OCI-LY7 (cell line): ENCODE measurements around the gene CABP7. TPM values are rescaled to one million over a fixed set of nuclear protein-coding genes. Genes with fewer than 3 reads are reported as not detected.

Experiments
- BruUV-seq: library from RNA; stranded (reverse); fragments of 400-500 nt; replicated peaks from 2 replicates; lab custom pipeline; 2021; lab: Mats Ljungman, UMichigan
- CTCF ChIA-PET: fragments of 300-600 bp; sonication (Branson Sonifier 250); formaldehyde crosslinking; loops from one replicate; lab custom pipeline; 2022; ENCODE audit warnings: antibody characterized with exemption; ENCODE audit not compliant: unreplicated experiment; lab: Charles Lee
- POLR2A ChIA-PET: fragments of 300-600 bp; sonication (Branson Sonifier 250); formaldehyde crosslinking; loops from one replicate; lab custom pipeline; 2022; ENCODE audit warnings: antibody characterized with exemption; lab: Charles Lee
- DNase-seq: peaks from one replicate; pipeline ENCODE4 v3.0.0-alpha.2; 2015; ENCODE audit warnings: low spot score
- H2AFZ ChIP-seq: fragments of 200-600 bp; sonication (generic), shearing (Covaris generic); 2 replicates; pipeline ENCODE4 v1.6.1; 2014; ENCODE audit warnings: mild to moderate bottlenecking, antibody characterized with exemption, low read length, moderate library complexity
- H3K27ac ChIP-seq: fragments of 200-600 bp; sonication (generic); 2 replicates; pipeline ENCODE4 v1.5.1; 2014; ENCODE audit warnings: mixed run types, low read depth, mild to moderate bottlenecking, moderate library complexity, low read length, inconsistent platforms; ENCODE audit not compliant: poor library complexity, severe bottlenecking
- H3K36me3 ChIP-seq: fragments of 200-600 bp; sonication (generic); 2 replicates; pipeline ENCODE4 v1.6.1; 2014; ENCODE audit warnings: mild to moderate bottlenecking, antibody characterized with exemption, low read length, moderate library complexity, mixed read lengths; ENCODE audit not compliant: insufficient read depth
- H3K4me1 ChIP-seq: fragments of 200-600 bp; sonication (generic); 2 replicates; pipeline ENCODE4 v1.5.1; 2014; ENCODE audit warnings: mild to moderate bottlenecking, low read length; ENCODE audit not compliant: insufficient read depth, poor library complexity, severe bottlenecking
- H3K4me2 ChIP-seq: fragments of 200-600 bp; sonication (generic); 2 replicates; pipeline ENCODE4 v1.6.1; 2014; ENCODE audit warnings: mild to moderate bottlenecking, low read length
- H3K4me3 ChIP-seq: fragments of 200-600 bp; sonication (generic); 2 replicates; pipeline ENCODE4 v1.5.1; 2014; ENCODE audit warnings: mild to moderate bottlenecking, low read depth, low read length; ENCODE audit not compliant: poor library complexity, severe bottlenecking
- H3K79me2 ChIP-seq: fragments of 200-600 bp; sonication (generic); 2 replicates; pipeline ENCODE4 v1.6.1; 2016; ENCODE audit warnings: low read depth, mild to moderate bottlenecking, low read length, moderate library complexity, mixed read lengths; ENCODE audit not compliant: insufficient read depth
- H3K9me2 ChIP-seq: fragments of 200-600 bp; sonication (generic); 2 replicates; pipeline ENCODE4 v1.6.1; 2016; ENCODE audit warnings: mild to moderate bottlenecking, low read length, mixed read lengths; ENCODE audit not compliant: insufficient read depth
- H3K9me3 ChIP-seq: fragments of 200-600 bp; sonication (generic); 2 replicates; pipeline ENCODE4 v1.6.1; 2014; ENCODE audit warnings: mild to moderate bottlenecking, mixed run types, low read length, mixed read lengths
- H4K20me1 ChIP-seq: fragments of 200-600 bp; sonication (generic); 2 replicates; pipeline ENCODE4 v1.6.1; 2014; ENCODE audit warnings: mild to moderate bottlenecking, antibody characterized with exemption, low read length, moderate library complexity, mixed read lengths; ENCODE audit not compliant: insufficient read depth
- EZH2phosphoT487 ChIP-seq: fragments of 200-600 bp; sonication (generic); IDR thresholded peaks from 2 replicates; pipeline ENCODE4 v1.6.1; 2018; ENCODE audit warnings: low read depth, borderline replicate concordance, mild to moderate bottlenecking, mixed run types, antibody characterized with exemption, low read length, moderate library complexity, mixed read lengths
- intact Hi-C: fragments of 100-400 bp; cut with micrococcal nuclease; formaldehyde crosslinking; loops from one replicate; pipeline ENCODE4 v1.10.0; 2022; ENCODE audit not compliant: unreplicated experiment
- total RNA-seq, 2 experiments: library from RNA; depleted of rRNA in 1 of 2; stranded (reverse); fragments of >200 nt in 1 of 2; shearing (Covaris generic) in 1 of 2; gene quantifications; 2 replicates each; pipeline ENCODE4 v1.2.3, GENCODE V29; 2014 to 2022
- TF ChIP-seq, protein P1 (sequence below): fragments of 200-600 bp; sonication (generic); conservative IDR thresholded peaks from 2 replicates; pipeline ENCODE4 v1.5.1; 2014; ENCODE audit warnings: mild to moderate bottlenecking, antibody characterized with exemption, low read length, moderate library complexity, mixed read lengths

Gene CABP7
- total RNA-seq, 2 experiments from 2014 or later, result 0.06 TPM; not detected in 1

DNA sequence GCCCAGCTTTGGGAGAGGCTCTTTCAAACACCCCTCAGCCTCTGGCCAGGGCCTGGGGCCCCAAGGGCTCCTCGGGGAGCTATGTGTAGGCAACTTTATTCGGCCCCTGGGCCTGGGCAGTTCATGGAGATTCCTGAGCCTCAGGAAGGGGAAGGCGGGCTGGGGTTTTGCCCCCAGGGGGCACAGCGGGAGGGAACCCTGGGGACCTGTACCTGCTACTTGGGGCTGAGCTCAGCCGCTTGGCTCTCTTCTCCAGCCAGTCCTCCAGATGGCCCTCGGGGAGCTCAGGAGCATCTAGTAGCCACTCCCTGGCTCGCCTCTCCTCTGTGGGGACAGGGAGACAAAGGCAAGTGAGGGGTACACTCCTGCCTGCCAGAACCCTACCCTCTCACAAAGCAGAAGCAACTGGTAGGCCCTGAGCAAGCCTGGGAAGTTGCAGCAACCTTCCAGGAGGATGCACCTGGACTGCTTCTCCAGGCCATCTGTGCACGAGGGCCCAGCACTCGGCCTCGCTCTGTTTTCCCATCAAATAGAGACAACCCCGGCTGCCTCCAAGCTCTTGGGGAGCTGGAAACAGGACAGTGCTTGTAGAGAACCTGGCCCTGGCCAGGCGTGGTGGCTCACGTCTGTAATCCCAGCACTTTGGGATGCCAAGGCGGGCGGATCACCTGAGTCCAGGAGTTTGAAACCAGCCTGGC is 18.5 kb downstream of the CABP7 start:
- Histone ChIP-seq H3K4me3 (no peak overlapping the region), H3K36me3 (no peaks in the 10 kb centered on the region), H3K9me2 (no peaks in the 10 kb centered on the region), H4K20me1 (no peaks in the 10 kb centered on the region), H3K9me3 (no peaks in the 10 kb centered on the region), H3K27ac (no peak overlapping the region), H3K4me2 (no peak overlapping the region), H3K79me2 (no peaks in the 10 kb centered on the region), H2AFZ (no peak overlapping the region), H3K4me1 (no peaks in the 10 kb centered on the region)
- ChIA-PET CTCF (no interaction called here), POLR2A (no interaction called here)
- TF ChIP-seq, protein P1, sequence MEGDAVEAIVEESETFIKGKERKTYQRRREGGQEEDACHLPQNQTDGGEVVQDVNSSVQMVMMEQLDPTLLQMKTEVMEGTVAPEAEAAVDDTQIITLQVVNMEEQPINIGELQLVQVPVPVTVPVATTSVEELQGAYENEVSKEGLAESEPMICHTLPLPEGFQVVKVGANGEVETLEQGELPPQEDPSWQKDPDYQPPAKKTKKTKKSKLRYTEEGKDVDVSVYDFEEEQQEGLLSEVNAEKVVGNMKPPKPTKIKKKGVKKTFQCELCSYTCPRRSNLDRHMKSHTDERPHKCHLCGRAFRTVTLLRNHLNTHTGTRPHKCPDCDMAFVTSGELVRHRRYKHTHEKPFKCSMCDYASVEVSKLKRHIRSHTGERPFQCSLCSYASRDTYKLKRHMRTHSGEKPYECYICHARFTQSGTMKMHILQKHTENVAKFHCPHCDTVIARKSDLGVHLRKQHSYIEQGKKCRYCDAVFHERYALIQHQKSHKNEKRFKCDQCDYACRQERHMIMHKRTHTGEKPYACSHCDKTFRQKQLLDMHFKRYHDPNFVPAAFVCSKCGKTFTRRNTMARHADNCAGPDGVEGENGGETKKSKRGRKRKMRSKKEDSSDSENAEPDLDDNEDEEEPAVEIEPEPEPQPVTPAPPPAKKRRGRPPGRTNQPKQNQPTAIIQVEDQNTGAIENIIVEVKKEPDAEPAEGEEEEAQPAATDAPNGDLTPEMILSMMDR, result no peak
- TF ChIP-seq EZH2phosphoT487, result no peak
- intact Hi-C loops, result no loop called here
- no TSS peak for BruUV-seq
- DNase-seq, result no peak

DNA sequence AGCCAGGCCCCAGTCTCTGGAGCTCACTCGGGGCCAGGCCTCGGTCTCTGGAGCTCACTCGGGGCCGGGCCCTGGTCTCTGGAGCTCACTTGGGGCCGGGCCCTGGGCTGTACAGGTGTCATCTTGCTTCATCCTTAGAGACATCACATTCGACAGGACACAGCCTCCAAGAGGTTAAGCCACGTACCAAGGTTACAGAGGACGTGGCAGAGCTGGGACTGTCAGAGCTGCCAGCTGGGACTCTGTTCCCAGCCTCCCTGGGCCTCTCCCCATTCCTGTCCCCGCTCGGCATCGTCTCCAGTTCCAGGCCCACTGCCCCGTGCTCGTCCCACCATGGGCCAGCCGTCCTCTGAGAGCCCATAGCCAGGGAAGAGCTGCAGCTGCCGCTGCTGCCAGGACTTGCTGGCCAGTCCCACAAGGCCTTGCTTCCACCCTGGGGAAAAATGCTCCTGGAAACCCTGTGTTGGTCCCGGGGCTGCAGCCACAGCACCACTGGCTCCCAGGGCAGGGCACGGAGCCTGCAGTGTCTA is 19.6 kb downstream of the CABP7 start:
- no peaks in the 10 kb centered on the region for H3K9me3 ChIP-seq
- H3K27ac ChIP-seq, result no peak overlapping the region
- DNase-seq, result no peak
- no TSS peak for BruUV-seq
- H3K4me1 ChIP-seq, result no peaks in the 10 kb centered on the region
- ChIA-PET POLR2A (no interaction called here), CTCF (no interaction called here)
- no peak for TF ChIP-seq EZH2phosphoT487
- TF ChIP-seq, protein P1, result no peak
- H2AFZ ChIP-seq, result no peak overlapping the region
- H4K20me1 ChIP-seq, result no peaks in the 10 kb centered on the region
- H3K36me3 ChIP-seq, result no peaks in the 10 kb centered on the region
- H3K4me3 ChIP-seq, result no peak overlapping the region
- no peak overlapping the region for H3K4me2 ChIP-seq
- intact Hi-C loops, result no loop called here
- H3K9me2 ChIP-seq, result no peaks in the 10 kb centered on the region
- no peaks in the 10 kb centered on the region for H3K79me2 ChIP-seq

DNA sequence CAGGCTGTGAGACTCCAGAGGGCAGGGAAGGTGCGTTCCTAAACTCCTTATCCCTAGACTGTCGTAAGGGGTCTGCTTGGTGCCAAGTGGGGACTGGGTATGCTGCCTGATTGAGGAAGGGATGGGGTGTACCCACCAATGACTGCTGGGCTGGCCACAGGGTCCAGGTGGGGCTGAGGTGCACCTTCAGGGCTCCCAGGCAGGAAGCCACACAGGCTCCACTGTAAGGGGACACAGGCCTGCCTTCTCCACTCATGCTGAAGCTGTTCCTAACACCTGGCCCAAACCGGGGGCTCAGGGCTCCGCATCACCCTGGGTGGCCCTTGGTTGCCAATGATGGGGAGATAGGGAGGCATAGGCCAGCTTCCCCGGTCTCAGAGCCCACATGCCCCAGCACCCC is 20.4 kb downstream of the CABP7 start:
- BruUV-seq, result no TSS peak

More for the DNA sequence above, 20.4 kb downstream of the CABP7 start:
- CTCF ChIA-PET, result no interaction called here
- intact Hi-C loops, result no loop called here
- Histone ChIP-seq H3K36me3 (no peaks in the 10 kb centered on the region), H3K4me1 (no peaks in the 10 kb centered on the region), H3K9me3 (no peaks in the 10 kb centered on the region), H3K4me2 (no peak overlapping the region), H4K20me1 (no peaks in the 10 kb centered on the region), H2AFZ (no peak overlapping the region), H3K79me2 (no peaks in the 10 kb centered on the region), H3K27ac (no peak overlapping the region), H3K9me2 (no peaks in the 10 kb centered on the region), H3K4me3 (no peak overlapping the region)
- POLR2A ChIA-PET, result no interaction called here
- no peak for DNase-seq
- TF ChIP-seq EZH2phosphoT487, result no peak
- TF ChIP-seq, protein P1, result no peak
